ENCODE data around the gene LBX2.

The LBX2 gene

DNA sequence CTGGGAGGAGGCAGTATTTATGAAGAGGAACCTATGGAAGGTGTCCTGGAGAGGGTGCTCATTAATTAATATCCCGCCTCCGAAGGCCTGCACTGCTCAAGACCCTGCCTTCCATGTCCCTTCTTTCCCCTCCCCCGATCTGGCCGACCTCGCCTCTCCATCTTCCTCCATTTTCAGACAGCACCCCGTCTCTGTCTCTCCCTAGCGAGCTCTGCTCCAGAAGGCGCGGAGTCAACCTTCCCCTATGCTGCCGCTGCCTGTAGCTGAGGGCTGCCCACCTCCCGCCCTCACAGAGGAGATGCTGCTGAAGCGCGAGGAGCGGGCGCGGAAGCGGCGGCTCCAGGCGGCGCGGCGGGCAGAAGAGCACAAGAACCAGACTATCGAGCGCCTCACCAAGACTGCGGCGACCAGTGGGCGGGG, 42.3 kb downstream of the LBX2 start:
- H3K4me3 ChIP-seq (ENCODE audit: low read depth, low read length) = peak overlapping the region; percentile 83
- TF ChIP-seq POLR2A (IDR thresholded peaks at IDR 0.05; ENCODE audit: extremely low read depth, insufficient read length) (no peak), MYC (IDR thresholded peaks at IDR 0.05; ENCODE audit: low read depth, low read length) (peak; percentile 34; the same call in 1 of the 2 replicates), MAX (IDR thresholded peaks at IDR 0.05; ENCODE audit: low read depth, low read length) (no peak)
- DNase-seq (ENCODE audit: low read depth) = no peak

GRCh38 chr2:74454654-74455511, 44.5 kb downstream of the LBX2 start, which contains the start of gene INO80B:
INO80B (plus strand) TSS chr2:74455087; CDS start chr2:74455117, 30 bp downstream.
- peak; percentile 99 for DNase-seq (ENCODE audit: low read depth)
- TF ChIP-seq CTCF (IDR thresholded peaks at IDR 0.05; ENCODE audit: low read depth, low read length) = no peak
- TF ChIP-seq POLR2A (IDR thresholded peaks at IDR 0.05; ENCODE audit: extremely low read depth, insufficient read length) = peak; percentile 58
- TF ChIP-seq MYC (IDR thresholded peaks at IDR 0.05; ENCODE audit: low read depth, low read length) = peak; percentile 93
- peak; percentile 87 for TF ChIP-seq MAX (IDR thresholded peaks at IDR 0.05; ENCODE audit: low read depth, low read length)
- H3K4me3 ChIP-seq (ENCODE audit: low read depth, low read length) = peak within 1 kb of the TSS; percentile 87

DNA sequence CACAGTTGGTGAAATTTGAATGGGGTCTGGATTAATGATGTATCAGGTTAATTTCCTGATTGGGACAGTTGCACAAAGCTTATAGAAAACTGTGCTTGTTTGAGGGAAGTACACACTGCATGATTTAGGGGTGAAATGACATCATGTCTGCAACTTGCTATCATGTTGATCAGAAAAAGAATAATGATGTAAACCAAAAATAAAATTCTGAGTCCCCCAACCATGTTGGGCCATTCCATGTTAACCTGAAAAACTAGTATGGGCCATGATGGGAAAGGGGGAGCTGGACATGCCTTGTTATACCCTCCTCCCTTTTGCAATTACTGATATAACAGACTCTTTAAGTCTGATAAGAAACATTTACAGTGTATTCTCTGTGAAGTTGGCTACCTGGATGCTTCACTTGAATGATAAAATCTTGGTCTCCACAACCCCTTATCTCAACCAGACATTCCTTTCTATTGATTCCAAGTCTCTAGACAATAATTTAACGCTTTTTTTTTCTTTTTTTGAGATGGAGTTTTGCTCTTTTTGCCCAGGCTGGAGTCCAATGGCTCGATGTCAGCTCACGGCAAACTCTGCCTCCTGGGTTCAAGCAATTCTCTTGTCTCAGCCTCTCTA, 48.7 kb downstream of the LBX2 start:
- no peak for TF ChIP-seq POLR2A (IDR thresholded peaks at IDR 0.05; ENCODE audit: extremely low read depth, insufficient read length)
- no peak for TF ChIP-seq MAX (IDR thresholded peaks at IDR 0.05; ENCODE audit: low read depth, low read length)
- no peak for TF ChIP-seq CTCF (IDR thresholded peaks at IDR 0.05; ENCODE audit: low read depth, low read length)
- TF ChIP-seq MYC (IDR thresholded peaks at IDR 0.05; ENCODE audit: low read depth, low read length) = no peak

GRCh38 chr2:74448771-74449170, 50.6 kb downstream of the LBX2 start:
- no peak overlapping the region for H3K4me3 ChIP-seq (ENCODE audit: low read depth, low read length)
- no peak for DNase-seq (ENCODE audit: low read depth)
- TF ChIP-seq MYC (IDR thresholded peaks at IDR 0.05; ENCODE audit: low read depth, low read length) (no peak), MAX (IDR thresholded peaks at IDR 0.05; ENCODE audit: low read depth, low read length) (no peak), POLR2A (IDR thresholded peaks at IDR 0.05; ENCODE audit: extremely low read depth, insufficient read length) (no peak), CTCF (IDR thresholded peaks at IDR 0.05; ENCODE audit: low read depth, low read length) (no peak)

More for the DNA sequence above, 48.7 kb downstream of the LBX2 start:
- DNase-seq (ENCODE audit: low read depth) = no peak
- H3K4me3 ChIP-seq (ENCODE audit: low read depth, low read length) = no peak overlapping the region
